D721Med (cell line): Measurements from ENCODE around the gene C2CD4A.
A peak's percentile ranks its signal among the peaks of the same experiment; 100 is the strongest.

ENCODE experiments used
- DNase-seq: peaks from one replicate; pipeline ENCODE4 v3.0.0; 2011; ENCODE audit warnings: low spot score; ENCODE audit not compliant: insufficient read length
- FAIRE-seq: peaks from 2 replicates; lab custom pipeline; 2011; peaks lifted over from hg19 to GRCh38; lab: Jason Lieb, UNC
- CTCF ChIP-seq: IDR thresholded peaks from 2 replicates; pipeline ENCODE4 v1.5.1; 2012; ENCODE audit warnings: mild to moderate bottlenecking, control low read depth; ENCODE audit not compliant: insufficient read depth; ENCODE audit errors: missing control alignments

Gene C2CD4A

GRCh38 chr15:62087671-62088352, 21.0 kb downstream of the C2CD4A start:
- DNase-seq = no peak
- FAIRE-seq = peak; percentile 16
- TF ChIP-seq CTCF = no peak

- FAIRE-seq = no peak
- TF ChIP-seq CTCF = no peak
- no peak for DNase-seq
Measured at GRCh38 chr15:62088353-62088693, 21.5 kb downstream of the C2CD4A start.

GRCh38 chr15:62089616-62090015, 22.8 kb downstream of the C2CD4A start:
- no peak for TF ChIP-seq CTCF
- FAIRE-seq = no peak
- DNase-seq = no peak

- no peak for TF ChIP-seq CTCF
- FAIRE-seq (no peak), DNase-seq (no peak)
Measured at GRCh38 chr15:62090988-62091387, 24.2 kb downstream of the C2CD4A start.

- no peak for TF ChIP-seq CTCF
- FAIRE-seq (no peak), DNase-seq (no peak)
Measured at GRCh38 chr15:62093809-62094208, 27.0 kb downstream of the C2CD4A start.

GRCh38 chr15:62094388-62094787, 27.6 kb downstream of the C2CD4A start:
- DNase-seq (no peak), FAIRE-seq (no peak)
- TF ChIP-seq CTCF = no peak

- no peak for DNase-seq
- no peak for FAIRE-seq
- no peak for TF ChIP-seq CTCF
Measured at GRCh38 chr15:62099094-62099601, 32.4 kb downstream of the C2CD4A start.
